ENCODE results near the gene NKAIN1. TPM values are rescaled to one million over a fixed set of nuclear protein-coding genes. Genes with fewer than 3 reads are reported as not detected.
"Not testable (repeated sequence)": the region's sequence is repeated elsewhere in the genome, so short reads cannot be mapped to it uniquely, and the experiment has no call there.

Gene NKAIN1
- total RNA-seq (ENCODE audit: insufficient read depth, low replicate concordance), result not detected

DNA sequence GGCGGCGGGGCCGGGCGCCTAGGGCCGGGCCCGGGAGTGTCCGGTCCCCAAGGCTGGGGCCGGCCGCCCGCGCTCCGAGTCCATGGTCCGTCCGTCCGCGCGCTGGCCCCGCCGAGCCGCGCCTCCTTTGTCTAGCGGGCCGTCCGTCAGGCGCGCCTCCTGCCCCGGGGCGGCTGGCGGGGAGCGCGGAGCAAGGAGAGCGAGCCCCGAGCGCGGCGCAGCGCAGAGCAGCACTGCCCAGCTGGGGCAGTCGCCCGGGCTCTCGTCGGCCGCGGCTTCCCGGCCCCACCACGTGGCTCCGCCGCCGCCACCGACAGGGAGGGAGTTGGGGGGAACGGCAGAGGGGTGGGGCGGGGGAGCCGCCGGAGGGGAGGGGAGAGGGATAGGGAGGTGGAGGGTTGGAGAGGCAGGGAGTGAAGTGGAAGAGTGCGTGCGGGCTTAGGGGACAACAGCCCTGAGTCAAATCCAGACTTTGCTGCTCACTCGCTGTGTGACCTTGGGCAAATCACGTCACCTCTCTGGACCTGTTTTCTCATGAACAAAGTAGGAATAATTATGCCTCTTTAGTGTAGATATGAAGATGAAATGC is at the start of gene NKAIN1:
Gene NKAIN1 (minus strand): TSS at position 235 of the 589 bp plus-strand sequence. CDS start 340 bp downstream, outside the sequence.
- DNase-seq (ENCODE audit: low spot score), result no peak

- no peak for DNase-seq (ENCODE audit: low spot score)
Observed at GRCh38 chr1:31289021-31289420, 49.3 kb upstream of the NKAIN1 start.

DNA sequence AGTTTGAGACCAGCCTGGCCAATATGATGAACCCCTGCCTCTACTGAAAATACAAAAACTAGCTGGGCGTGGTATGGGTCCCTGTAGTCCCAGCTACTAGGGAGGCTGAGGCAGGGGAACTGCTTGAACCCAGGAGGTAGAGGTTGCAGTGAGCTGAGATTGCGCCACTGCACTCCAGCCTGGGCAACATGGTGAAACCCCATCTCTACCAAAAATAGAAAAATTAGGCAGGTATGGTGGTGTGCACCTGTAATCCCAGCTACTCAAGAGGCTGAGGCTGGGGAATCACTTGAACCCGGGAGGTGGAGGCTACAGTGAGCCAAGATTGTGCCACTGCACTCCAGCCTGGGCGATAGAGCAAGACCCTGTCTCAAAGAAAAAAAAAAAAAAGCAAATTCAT is 48.1 kb upstream of the NKAIN1 start:
- DNase-seq (ENCODE audit: low spot score), result not testable (repeated sequence)

- DNase-seq (ENCODE audit: low spot score), result not testable (repeated sequence)
Observed at GRCh38 chr1:31282426-31282825, 42.7 kb upstream of the NKAIN1 start.

DNA sequence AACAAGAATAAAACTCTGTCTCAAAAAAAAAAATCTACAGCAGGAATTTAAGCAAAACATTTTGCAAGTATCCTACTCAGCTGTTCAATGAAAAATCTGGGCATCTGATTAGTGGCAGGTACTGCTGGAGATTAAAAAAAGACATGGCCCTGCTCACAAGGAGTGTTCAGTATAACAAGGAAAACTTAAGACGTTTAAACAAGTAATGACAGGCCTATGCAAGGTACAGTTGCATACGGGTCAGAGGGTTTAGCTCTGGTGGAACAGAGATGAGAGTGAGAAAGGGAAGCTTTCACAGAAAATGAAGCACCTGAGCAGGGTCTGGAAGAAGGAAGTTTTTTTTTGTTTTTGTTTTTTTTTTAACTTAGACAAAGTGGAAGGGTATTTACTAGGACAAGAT is 33.9 kb upstream of the NKAIN1 start:
- peak; percentile 13 for DNase-seq (ENCODE audit: low spot score)

DNA sequence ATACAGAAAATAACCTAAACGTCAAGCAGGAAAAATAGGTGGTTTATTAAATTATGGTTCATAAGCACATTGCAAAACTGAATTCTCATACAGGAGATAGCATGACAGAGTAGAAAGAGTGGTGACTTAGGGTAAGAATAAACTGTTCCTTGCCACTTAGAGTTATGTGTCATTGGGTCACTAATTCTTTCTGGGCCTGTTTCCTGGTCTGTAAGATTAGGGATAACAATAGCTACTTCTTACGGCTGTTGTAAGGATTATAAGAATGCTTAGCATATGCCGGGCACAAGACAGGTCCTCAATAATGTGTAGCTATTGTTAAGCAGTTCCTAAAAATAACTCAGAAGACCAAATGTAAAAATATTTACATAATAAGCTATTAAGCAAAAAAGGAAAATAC is 32.7 kb upstream of the NKAIN1 start:
- no peak for DNase-seq (ENCODE audit: low spot score)

GRCh38 chr1:31266547-31266946 is 26.9 kb upstream of the NKAIN1 start:
- no peak for DNase-seq (ENCODE audit: low spot score)

DNA sequence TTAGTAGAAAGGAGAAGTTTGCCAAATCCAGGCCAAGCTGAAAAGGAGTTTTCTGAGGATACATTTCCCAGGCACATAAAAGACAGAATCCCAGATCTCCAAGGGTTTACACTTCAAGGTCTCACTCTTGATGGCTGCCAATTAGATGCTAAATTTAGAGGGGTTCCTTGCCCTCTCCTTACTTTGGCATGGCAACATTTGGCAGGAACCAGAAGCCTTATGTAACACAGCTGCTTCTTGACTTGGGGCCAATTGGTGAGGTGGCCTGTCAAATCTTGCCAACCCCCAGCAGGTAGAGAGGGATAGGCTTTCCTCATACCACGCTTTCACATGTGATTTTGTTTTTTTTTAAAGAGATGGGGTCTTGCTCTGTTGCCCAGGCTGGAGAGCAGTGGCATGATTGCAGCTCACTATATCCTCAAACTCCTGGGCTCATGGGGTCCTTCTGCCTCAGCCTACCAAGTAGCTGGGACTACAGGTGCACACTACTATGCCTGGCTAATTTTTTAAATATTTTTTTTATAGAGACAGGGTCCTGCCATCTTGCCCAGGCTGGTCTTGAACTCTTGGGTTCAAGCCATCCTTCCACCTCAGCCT is 25.2 kb upstream of the NKAIN1 start:
- DNase-seq (ENCODE audit: low spot score), result no peak

DNA sequence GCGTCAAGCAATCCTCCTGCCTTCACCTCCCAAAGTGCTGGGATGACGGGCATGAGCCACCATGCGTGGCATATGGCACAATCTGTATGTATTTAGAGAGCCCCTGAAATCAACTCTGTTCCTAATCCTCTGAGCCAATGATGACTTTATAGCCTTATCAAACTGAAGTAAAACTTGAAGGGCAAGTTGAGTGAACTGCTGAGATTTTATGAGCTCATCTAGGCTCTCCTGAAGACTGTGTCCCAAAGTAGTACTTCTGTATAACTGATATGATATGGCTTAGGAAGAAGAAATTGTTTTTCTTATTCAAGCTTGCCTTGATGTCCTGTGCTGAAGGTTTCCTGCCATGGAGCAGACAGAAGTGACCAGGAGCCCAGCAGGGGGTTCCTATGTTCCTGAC is 23.7 kb upstream of the NKAIN1 start:
- no peak for DNase-seq (ENCODE audit: low spot score)

- DNase-seq (ENCODE audit: low spot score), result not testable (repeated sequence)
Observed at GRCh38 chr1:31262393-31262792, 22.7 kb upstream of the NKAIN1 start.

DNA sequence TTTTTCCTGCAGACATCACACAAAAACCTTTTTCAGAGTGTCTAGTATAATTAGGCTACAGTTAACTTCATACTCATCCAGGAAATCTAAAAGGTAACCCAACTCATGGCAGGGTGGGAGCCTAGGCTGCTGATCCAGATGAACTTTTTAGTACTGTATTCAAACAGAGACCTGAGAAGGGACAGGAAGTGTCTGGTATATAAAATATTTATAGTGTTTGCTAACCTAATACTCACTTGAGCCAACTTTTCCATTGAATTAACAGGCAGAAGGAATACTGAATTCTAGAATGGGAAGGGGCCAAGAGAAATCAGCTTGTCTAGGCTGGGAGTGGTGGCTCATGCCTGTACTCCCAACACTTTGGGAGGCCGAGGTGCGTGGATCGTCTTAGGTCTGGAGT is 22.2 kb upstream of the NKAIN1 start:
- no peak for DNase-seq (ENCODE audit: low spot score)

- DNase-seq (ENCODE audit: low spot score), result no peak
Observed at GRCh38 chr1:31259746-31260145, 20.1 kb upstream of the NKAIN1 start.

GRCh38 chr1:31258581-31258980 is 18.9 kb upstream of the NKAIN1 start:
- no peak for DNase-seq (ENCODE audit: low spot score)

DNA sequence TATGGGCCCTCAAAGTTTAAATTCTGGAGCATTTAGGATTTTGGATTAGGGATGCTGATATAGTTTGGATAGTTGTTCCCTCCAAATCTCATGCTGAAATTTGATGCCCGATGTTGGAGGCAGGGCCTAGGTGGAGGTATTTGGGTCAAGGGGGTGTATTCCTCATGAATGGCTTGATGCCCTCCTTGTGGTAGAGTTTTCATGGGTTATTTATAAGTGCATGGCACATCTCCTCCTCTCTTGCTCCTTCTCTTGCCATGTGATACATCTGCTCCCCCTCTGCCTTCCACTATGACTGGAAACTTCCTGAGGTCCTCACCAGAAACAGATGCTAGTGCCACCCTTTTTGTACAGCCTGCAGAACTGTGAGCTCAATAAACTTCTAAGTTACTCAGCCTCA is 17.5 kb upstream of the NKAIN1 start:
- DNase-seq (ENCODE audit: low spot score), result no peak

DNA sequence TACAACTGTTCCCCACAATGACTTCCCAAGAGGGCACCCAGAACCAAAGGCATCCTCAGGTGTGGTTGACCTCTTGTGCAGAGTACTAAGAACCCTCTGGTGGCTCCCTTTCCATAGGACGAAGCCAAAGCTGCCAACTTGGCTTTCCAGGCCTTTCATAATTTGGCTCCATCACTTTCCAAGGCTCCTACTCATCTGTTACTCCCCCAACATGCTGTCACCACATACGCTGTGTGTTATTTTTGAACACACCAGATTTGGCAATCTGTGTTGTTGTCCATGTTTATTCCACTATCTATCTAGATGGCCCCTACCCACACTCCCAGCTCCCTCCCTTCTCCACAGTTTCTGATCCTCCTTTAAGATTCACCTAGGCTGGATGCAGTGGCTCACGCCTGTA is 10.2 kb upstream of the NKAIN1 start:
- DNase-seq (ENCODE audit: low spot score), result no peak

- DNase-seq (ENCODE audit: low spot score), result no peak
Observed at GRCh38 chr1:31248276-31248675, 8.6 kb upstream of the NKAIN1 start.

DNA sequence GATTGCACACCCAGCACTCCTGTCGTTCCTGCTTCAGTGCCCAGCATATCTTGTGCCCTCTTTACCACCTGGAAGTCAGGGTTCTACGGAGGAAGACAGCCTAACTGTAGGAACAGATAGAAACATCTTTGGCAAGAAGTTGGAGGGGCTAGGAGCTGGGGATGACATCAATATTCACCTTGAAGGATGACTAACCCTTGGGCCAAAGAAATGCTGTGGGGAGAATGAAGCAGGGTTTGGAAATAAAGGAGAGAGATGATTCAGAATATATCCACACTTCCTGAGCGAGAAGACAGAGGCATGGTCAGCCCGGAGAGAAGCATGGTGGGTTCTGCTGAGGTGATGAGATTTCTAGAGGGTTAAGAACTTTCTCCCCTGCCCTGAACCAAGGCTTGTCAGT is 4.6 kb upstream of the NKAIN1 start:
- DNase-seq (ENCODE audit: low spot score), result no peak

GRCh38 chr1:31243501-31244286 is 4.0 kb upstream of the NKAIN1 start:
- no peak for DNase-seq (ENCODE audit: low spot score)

DNA sequence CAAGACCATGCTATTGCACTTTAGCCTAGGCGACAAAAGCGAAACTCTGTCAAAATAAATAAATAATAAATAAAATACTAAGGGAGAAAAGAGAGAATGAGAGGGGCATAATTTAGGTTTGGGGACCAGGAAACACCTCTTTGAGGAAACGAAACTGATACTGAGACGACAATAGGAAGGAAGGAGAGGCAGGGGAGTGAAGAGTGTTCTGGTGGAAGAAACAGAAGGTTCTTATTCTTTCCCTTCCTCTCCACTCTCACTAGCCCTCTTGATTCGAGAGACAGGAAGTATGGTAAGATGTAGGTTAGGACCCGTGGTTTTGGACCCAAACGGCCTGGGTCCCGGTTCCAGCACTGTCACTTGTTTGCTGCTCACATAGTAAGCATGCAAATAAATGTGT is 1.6 kb upstream of the NKAIN1 start:
- no peak for DNase-seq (ENCODE audit: low spot score)

DNA sequence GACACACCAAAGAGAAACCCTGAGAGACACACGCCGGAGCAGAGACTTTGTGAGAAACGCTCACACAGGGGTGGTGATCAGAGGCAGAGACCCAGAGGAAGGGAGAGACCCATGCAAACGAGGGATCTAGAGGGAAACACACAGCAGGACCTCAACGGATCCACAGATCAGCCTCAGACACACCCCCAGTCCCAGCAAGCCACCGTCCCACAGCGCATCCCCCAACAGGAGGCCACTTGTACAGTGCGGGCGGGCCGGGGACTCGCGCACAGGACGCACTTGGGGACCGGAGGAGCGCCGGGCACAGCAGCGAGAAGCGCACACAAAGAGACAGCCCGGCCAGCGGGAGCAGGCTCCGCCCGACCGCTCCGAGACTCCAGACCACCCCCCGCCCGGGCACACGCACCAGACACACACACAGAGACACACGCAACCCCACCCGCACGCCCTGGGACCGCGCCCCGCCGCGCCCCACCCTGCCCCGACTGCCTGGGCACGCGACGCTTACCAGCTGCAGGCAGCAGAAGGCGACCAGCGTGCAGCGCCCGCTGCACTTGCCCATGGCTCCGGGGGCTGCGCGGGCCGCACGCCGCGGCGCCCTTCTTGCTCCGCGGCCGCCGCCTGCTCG is 587 bp downstream of the NKAIN1 start:
- DNase-seq (ENCODE audit: low spot score), result peak; percentile 15

GRCh38 chr1:31238612-31238985 is 1.1 kb downstream of the NKAIN1 start:
- no peak for DNase-seq (ENCODE audit: low spot score)

DNA sequence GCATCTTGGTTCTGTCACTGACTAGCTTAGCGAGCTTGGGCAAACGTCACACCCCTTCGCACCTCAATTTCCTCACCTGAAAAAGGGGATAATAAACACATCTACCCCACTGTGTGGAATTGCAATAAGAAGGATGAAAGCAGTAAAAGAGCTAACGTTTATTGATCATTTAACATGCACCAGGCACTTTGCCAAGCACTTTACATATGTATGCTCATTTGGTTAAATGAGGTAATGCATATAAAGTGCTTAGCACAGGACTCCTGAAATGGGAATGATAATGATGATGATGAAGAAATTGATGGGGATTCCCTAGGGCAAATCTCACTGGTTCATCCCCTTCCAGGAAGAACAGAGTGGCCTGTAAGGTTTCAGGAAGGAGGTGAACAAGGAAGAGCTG is 4.8 kb downstream of the NKAIN1 start:
- DNase-seq (ENCODE audit: low spot score), result no peak

All from umbilical cord (tissue), 2 donors.